Retinal pigment epithelial cell (primary cell): ENCODE results near the gene NADK.
A peak's percentile ranks its signal among the peaks of the same experiment; 100 is the strongest.

Source experiments
- DNase-seq: peaks from one replicate; pipeline ENCODE4 v3.0.0-alpha.2; 2010; ENCODE audit warnings: low read depth
- H3K4me3 ChIP-seq: 2 replicates; pipeline ENCODE4 v1.5.1; 2011; ENCODE audit warnings: mild to moderate bottlenecking, low read length, control low read depth, moderate library complexity
- CTCF ChIP-seq: conservative IDR thresholded peaks from 2 replicates; pipeline ENCODE4 v1.5.1; 2011; ENCODE audit warnings: low read depth, low read length, control low read depth, inconsistent platforms

NADK gene

GRCh38 chr1:1786836-1787605 is 8.8 kb upstream of the NADK start:
- no peak overlapping the region for H3K4me3 ChIP-seq
- DNase-seq, result no peak
- no peak for TF ChIP-seq CTCF

GRCh38 chr1:1785666-1786065 is 7.4 kb upstream of the NADK start:
- DNase-seq, result no peak
- no peak for TF ChIP-seq CTCF
- no peak overlapping the region for H3K4me3 ChIP-seq

- no peak overlapping the region for H3K4me3 ChIP-seq
- no peak for DNase-seq
- TF ChIP-seq CTCF, result no peak
Observed at GRCh38 chr1:1784933-1785332, 6.7 kb upstream of the NADK start.

- H3K4me3 ChIP-seq, result no peak overlapping the region
- no peak for DNase-seq
Observed at GRCh38 chr1:1783320-1783719, 5.0 kb upstream of the NADK start.

GRCh38 chr1:1782399-1783221 is 4.3 kb upstream of the NADK start:
- peak overlapping the region; percentile 39 for H3K4me3 ChIP-seq
- no peak for DNase-seq
- TF ChIP-seq CTCF, result no peak

More at GRCh38 chr1:1783320-1783719, 5.0 kb upstream of the NADK start:
- no peak for TF ChIP-seq CTCF

GRCh38 chr1:1781526-1781903 is 3.2 kb upstream of the NADK start:
- DNase-seq, result no peak
- H3K4me3 ChIP-seq, result no peak overlapping the region
- no peak for TF ChIP-seq CTCF
